HG02623 (cell line): ENCODE data around the gene DDX60.
"Not testable (repeated sequence)": the region's sequence is repeated elsewhere in the genome, so short reads cannot be mapped to it uniquely, and the experiment has no call there.

Experiments used
- ATAC-seq: cut with Tn5 transposase; IDR thresholded peaks from one replicate; pipeline ENCODE4 v1.9.1; 2021; ENCODE audit warnings: moderate library complexity; ENCODE audit not compliant: unreplicated experiment

Gene DDX60

DNA sequence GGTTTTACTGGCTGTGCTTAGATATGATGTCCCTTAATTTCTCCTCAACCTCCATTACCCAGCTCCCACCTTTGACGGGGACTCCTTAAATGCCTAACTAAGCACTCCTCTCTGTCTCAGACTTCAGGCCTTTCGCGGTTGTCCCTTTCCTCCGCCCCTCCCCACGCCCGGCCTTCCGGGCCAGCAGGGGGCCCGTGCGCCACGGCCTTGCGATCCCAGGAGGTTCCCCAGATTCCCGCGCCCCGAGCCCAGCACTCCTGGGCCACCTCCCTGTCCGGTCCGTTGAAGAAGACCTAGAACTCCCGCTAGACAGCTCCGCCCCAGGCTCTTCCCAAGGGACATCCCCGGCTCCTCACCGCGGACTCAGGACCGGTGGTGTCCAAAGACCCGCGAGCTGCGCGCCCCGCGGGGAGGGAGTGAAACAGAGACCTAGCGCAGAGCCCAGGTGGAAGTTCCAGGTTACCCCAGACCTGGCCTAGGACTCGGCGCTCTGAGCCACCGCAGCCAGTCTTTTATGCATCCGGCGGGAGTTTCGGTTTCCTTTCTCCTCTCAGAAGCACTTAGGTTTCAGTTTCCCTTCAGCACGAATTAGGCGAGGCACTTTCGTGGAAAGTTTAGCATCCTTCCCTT lies at the start of gene DDX60:
Gene DDX60, minus strand, starts transcription at position 487 of the 630 bp plus-strand sequence. CDS start 7,493 bp downstream, outside the sequence.
- ATAC-seq, result peak; percentile 98

GRCh38 chr4:168367065-168367464 lies 48.5 kb upstream of the DDX60 start:
- no peak for ATAC-seq

DNA sequence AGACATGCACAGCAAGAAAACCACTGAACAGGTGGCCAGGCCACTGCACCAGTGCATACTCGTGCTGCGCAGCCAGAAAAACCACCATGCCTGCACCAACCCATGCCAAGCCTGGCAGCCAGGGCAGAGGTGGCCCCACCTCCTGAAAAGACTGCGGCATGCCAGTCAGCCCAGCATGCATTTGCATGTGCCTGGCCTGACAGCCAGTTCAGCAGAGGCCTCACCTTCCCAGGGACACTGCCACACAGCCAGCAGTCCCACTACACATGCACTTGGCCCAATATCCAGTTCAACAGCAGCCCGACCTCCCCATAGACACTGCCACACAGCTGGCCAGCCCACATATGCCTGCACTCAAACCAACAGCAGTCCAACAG lies 43.5 kb upstream of the DDX60 start:
- ATAC-seq, result no peak

GRCh38 chr4:168361365-168362024 lies 42.9 kb upstream of the DDX60 start:
- no peak for ATAC-seq

DNA sequence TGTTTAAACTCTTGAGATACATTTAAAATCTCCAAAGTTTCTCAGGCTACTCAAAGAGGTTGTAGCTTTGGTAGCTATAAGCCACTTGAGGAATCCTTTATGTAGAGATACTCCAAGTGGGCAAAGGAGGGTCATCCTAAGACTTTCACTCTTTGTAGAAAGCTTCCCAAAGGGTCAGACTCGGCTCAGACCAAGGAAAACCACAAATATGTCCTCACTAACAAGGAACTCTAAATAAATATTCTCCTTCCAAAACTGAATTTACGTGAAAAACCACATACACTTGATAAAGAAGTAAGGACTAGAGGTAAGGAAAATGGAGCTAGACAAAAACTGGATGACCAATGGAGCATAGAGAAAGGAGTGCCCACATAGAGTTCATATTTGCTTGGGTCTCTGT lies 41.7 kb upstream of the DDX60 start:
- ATAC-seq, result no peak

DNA sequence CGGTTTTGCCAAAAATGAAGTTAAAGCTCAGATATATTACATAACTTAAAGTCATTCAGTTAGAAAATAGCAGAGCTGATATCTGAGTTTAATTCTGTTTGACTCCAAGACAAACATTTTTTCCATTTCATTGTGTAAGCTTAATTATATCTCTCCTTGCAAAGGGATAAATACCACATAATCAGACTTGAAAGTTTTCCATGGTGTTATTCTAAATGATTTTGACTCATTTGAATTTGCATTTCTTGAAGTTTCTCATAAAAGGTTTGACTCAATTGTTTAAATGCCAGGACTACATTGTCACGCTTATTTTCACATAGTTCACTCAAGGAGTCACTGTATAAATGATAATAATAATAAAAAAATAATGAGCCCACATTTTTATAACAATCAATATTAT lies 39.4 kb upstream of the DDX60 start:
- ATAC-seq, result no peak

GRCh38 chr4:168353746-168354145 lies 35.2 kb upstream of the DDX60 start:
- ATAC-seq, result no peak

DNA sequence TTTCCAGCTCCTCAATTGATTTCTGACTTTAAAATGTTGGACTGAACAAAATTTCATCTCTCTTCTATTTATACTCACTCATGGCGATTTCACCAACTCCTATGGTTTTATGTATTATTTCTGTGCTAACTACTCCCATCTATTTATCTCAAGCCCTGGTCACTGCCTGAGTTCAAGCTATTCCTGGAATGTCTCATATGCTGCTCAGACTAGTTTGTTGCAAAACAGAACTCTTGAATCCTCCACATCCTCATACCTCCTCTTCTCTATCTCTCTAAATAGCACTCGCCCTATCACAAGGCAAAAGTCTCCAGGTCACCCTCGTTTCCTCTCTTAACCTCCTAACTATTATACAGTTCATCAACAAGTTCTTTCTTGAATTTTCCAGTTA lies 19.0 kb upstream of the DDX60 start:
- ATAC-seq, result no peak

DNA sequence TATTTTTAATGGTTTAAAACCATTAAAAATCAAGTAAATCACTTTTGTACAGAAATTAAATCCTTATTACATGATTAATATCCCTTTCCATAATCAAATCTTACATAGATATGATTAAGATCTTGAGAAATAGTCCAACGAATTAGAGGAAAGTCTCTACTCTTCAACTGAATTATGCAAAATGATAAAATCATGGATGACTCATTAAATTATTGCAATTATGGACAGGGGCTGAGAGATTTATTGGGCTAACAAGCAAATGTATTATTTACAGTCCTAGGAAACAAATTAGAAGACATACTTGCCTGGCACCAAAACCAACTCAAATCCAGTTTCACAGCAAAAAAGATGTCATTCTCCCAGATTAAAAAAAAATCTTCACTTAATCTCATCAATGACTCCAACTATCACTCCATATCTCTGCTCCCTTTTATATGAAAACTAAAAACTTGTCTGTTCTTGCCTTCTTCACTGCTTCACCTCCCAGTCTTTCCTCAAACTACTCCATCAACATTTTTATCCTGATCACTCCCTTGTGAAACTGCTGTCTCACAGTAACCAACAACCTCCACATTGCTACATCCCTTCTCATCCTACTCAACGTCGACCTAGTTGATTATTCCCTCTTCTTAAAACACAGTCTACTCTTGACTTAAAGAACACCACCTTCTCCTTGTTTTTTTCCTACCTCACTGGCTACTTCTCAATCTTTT lies 18.4 kb upstream of the DDX60 start:
- no peak for ATAC-seq

GRCh38 chr4:168335621-168336020 lies 17.1 kb upstream of the DDX60 start:
- no peak for ATAC-seq

DNA sequence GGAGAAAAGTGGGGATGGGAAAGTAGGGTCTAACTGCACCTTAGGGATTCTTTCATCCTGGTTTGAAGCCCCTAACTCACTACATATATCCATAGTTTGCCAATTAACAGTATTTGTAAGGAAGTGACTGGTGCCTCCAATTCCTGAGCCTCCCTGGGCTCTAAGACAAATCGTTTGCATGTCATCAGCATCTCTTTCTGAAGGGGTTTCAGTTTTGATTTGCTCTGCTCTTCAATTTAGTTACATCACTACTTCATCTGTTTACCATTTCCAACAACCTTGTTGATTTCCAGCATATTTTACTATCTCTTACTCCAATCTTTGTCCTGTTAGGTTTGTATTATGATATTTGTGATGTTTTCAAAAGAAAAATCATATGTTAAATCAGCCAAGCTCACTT lies 15.5 kb upstream of the DDX60 start:
- ATAC-seq, result no peak

- ATAC-seq, result not testable (repeated sequence)
These were observed 12.0 kb upstream of the DDX60 start for GRCh38 chr4:168330575-168330974.

GRCh38 chr4:168325591-168325990 lies 7.0 kb upstream of the DDX60 start:
- no peak for ATAC-seq

GRCh38 chr4:168321006-168321405 lies 2.5 kb upstream of the DDX60 start:
- ATAC-seq, result no peak

DNA sequence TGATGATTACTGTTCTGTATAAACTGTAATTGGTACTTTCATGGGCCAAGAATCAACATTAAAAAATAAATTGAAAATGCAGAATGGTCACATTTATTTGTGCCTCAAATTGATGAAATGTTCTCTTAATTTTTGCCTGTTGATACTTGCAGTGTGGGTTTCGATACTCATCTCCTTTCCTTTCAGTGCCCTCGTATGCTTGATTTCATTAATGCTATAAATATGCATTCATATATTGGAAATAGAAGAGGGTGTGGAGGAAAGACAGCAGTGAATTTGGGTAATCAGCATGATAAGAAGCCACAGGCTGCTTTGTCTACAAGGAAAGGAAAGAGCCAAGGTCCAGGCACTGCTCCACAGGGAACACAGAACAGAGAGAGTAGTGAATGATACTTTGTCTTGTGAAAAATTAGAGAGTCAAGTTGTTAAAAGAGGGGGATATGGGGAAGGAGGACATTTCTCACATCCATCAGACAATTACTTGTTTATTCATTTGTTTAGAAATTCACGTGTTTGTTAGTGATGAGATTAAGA lies 1.0 kb upstream of the DDX60 start:
- no peak for ATAC-seq

DNA sequence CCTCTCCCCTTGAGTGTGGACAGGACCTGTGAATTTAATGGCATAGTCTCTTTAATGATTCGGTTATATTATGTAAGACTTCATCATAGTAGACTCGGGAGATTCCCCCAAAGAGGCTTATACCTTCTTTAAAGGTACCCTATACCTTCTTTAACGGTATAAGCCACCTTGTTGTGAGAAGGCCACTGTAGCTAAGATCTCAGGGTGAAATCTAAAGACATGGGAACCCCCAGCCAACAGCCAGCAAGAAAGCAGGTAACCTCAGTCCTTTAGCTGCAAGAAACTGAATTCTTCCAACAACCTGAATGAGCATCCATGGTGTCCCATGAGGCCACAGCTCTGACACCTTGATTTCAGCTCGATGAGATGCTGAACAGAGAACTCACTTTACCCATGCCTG lies 931 bp downstream of the DDX60 start:
- no peak for ATAC-seq

GRCh38 chr4:168309781-168310180 lies 8.8 kb downstream of the DDX60 start:
- no peak for ATAC-seq

GRCh38 chr4:168308912-168309311 lies 9.6 kb downstream of the DDX60 start:
- no peak for ATAC-seq

DNA sequence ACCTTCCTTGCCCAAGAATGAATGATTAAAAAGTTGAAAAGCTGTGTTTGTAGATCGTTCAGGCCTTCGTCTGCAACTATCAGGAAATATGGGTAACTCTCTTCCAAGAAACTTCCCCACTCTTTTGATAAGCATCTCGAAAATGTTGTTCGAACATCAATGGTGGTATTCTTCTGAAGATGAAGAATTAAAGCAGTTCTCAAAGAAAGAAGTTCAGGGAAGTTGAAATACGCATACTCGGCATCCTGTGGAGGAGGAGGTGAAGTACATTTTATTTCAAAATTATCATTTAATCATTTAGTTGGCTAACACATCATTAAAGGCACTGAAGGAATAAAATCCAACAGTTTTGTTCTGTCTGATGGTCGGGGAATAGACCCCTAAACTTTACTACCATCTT lies 12.1 kb downstream of the DDX60 start:
- ATAC-seq, result no peak

- ATAC-seq, result no peak
These were observed 13.7 kb downstream of the DDX60 start for GRCh38 chr4:168304744-168305459.

- ATAC-seq, result not testable (repeated sequence)
These were observed 15.1 kb downstream of the DDX60 start for GRCh38 chr4:168303430-168303829.
